HG03432 (cell line): Measurements from ENCODE around the gene ZMIZ1.

Experiments
- ATAC-seq: cut with Tn5 transposase; IDR thresholded peaks from one replicate; pipeline ENCODE4 v1.9.1; 2021; ENCODE audit warnings: mild to moderate bottlenecking, moderate library complexity; ENCODE audit not compliant: unreplicated experiment

Gene ZMIZ1

GRCh38 chr10:79292891-79293746 is 224.4 kb downstream of the ZMIZ1 start:
- no peak for ATAC-seq

- ATAC-seq = no peak
Measured at GRCh38 chr10:79293841-79294581, 225.2 kb downstream of the ZMIZ1 start.

GRCh38 chr10:79295563-79295962 is 226.8 kb downstream of the ZMIZ1 start:
- no peak for ATAC-seq

GRCh38 chr10:79296431-79296830 is 227.7 kb downstream of the ZMIZ1 start:
- ATAC-seq = no peak

- ATAC-seq = no peak
Measured at GRCh38 chr10:79298403-79299244, 229.9 kb downstream of the ZMIZ1 start.

- ATAC-seq = no peak
Measured at GRCh38 chr10:79299397-79300241, 230.9 kb downstream of the ZMIZ1 start.

GRCh38 chr10:79300711-79301110 is 231.9 kb downstream of the ZMIZ1 start:
- no peak for ATAC-seq

- ATAC-seq = no peak
Measured at GRCh38 chr10:79301754-79302530, 233.2 kb downstream of the ZMIZ1 start.

- no peak for ATAC-seq
Measured at GRCh38 chr10:79303631-79304478, 235.1 kb downstream of the ZMIZ1 start.

GRCh38 chr10:79304479-79305087 is 235.8 kb downstream of the ZMIZ1 start:
- no peak for ATAC-seq

- ATAC-seq = no peak
Measured at GRCh38 chr10:79305515-79305914, 236.7 kb downstream of the ZMIZ1 start.

GRCh38 chr10:79305988-79306387 is 237.2 kb downstream of the ZMIZ1 start:
- ATAC-seq = no peak

- no peak for ATAC-seq
Measured at GRCh38 chr10:79306644-79307220, 238.0 kb downstream of the ZMIZ1 start.

- no peak for ATAC-seq
Measured at GRCh38 chr10:79308016-79308415, 239.2 kb downstream of the ZMIZ1 start.

GRCh38 chr10:79308969-79309665 is 240.4 kb downstream of the ZMIZ1 start:
- no peak for ATAC-seq

GRCh38 chr10:79310200-79310865 is 241.6 kb downstream of the ZMIZ1 start:
- ATAC-seq = no peak
